Activated CD8-positive, alpha-beta T cell treated with anti-CD3 and anti-CD28 coated beads, Interleukin-2, amount 10 ng/mL, durations not matched to agents 7 days and 5 days (primary cell): Measurements from ENCODE around the gene ALKAL2. TPM values are rescaled to one million over a fixed set of nuclear protein-coding genes. Genes with fewer than 3 reads are reported as not detected.
"Not testable (repeated sequence)": the region's sequence is repeated elsewhere in the genome, so short reads cannot be mapped to it uniquely, and the experiment has no call there.

Experiments used
- ATAC-seq: fragments of 150-1000 bp; cut with Tn5 transposase; one replicate; pipeline ENCODE4 v1.10.0; 2021; ENCODE audit warnings: moderate library complexity
- CTCF ChIA-PET: fragments of 350-600 bp; sonication (Branson Sonifier 250); formaldehyde crosslinking; loops from one replicate; lab custom pipeline; 2021; ENCODE audit warnings: antibody characterized with exemption; lab: Charles Lee
- POLR2A ChIA-PET: fragments of 350-600 bp; sonication (Branson Sonifier 250); formaldehyde crosslinking; loops from one replicate; lab custom pipeline; 2021; ENCODE audit warnings: antibody characterized with exemption; lab: Charles Lee
- DNase-seq: peaks from one replicate; pipeline ENCODE4 v3.0.0-alpha.2; 2020
- H3K27ac Mint-ChIP-seq: one replicate; pipeline ENCODE4 v1.8.0; 2021; ENCODE audit warnings: mild to moderate bottlenecking, mixed read lengths
- H3K27me3 Mint-ChIP-seq: one replicate; pipeline ENCODE4 v1.8.0; 2021; ENCODE audit warnings: low read depth, mixed read lengths
- H3K36me3 Mint-ChIP-seq: one replicate; pipeline ENCODE4 v1.8.0; 2021; ENCODE audit warnings: low read depth, mixed read lengths
- H3K4me1 Mint-ChIP-seq: one replicate; pipeline ENCODE4 v1.8.0; 2021; ENCODE audit warnings: low read depth, mixed read lengths
- H3K4me3 Mint-ChIP-seq: one replicate; pipeline ENCODE4 v1.8.0; 2021; ENCODE audit warnings: mild to moderate bottlenecking, mixed read lengths
- H3K9me3 Mint-ChIP-seq: one replicate; pipeline ENCODE4 v1.8.0; 2022; ENCODE audit warnings: mixed read lengths; ENCODE audit not compliant: insufficient read depth
- total RNA-seq, 2 experiments: library from RNA; stranded (reverse); gene quantifications; one replicate each; pipeline ENCODE4 v1.2.3, GENCODE V29; 2021

Gene ALKAL2
- total RNA-seq, 2 experiments from 2014 or later, result not detected

GRCh38 chr2:315925-316324, 28.0 kb upstream of the ALKAL2 start:
- POLR2A ChIA-PET, CTCF ChIA-PET, ATAC-seq: not testable (repeated sequence)

GRCh38 chr2:314561-315336, 26.9 kb upstream of the ALKAL2 start:
- no peak for DNase-seq
- no peak for ATAC-seq

More at GRCh38 chr2:315925-316324, 28.0 kb upstream of the ALKAL2 start:
- H3K4me1 Mint-ChIP-seq, result peaks cover 21% of the 10 kb centered on the region
- not testable (repeated sequence) for H3K4me3 Mint-ChIP-seq, H3K27me3 Mint-ChIP-seq, H3K27ac Mint-ChIP-seq, DNase-seq, H3K9me3 Mint-ChIP-seq, H3K36me3 Mint-ChIP-seq

GRCh38 chr2:313991-314390, 26.1 kb upstream of the ALKAL2 start:
- no peak overlapping the region for H3K27ac Mint-ChIP-seq
- H3K4me3 Mint-ChIP-seq, result no peak overlapping the region
- no peak for DNase-seq
- ATAC-seq, result no peak
- POLR2A ChIA-PET, result no interaction called here
- H3K36me3 Mint-ChIP-seq, result no peaks in the 10 kb centered on the region
- no peaks in the 10 kb centered on the region for H3K9me3 Mint-ChIP-seq
- CTCF ChIA-PET, result no interaction called here
- H3K4me1 Mint-ChIP-seq, result peaks cover 20% of the 10 kb centered on the region
- H3K27me3 Mint-ChIP-seq, result peaks cover 2% of the 10 kb centered on the region

More at GRCh38 chr2:314561-315336, 26.9 kb upstream of the ALKAL2 start:
- Mint-ChIP-seq H3K4me3 (no peak overlapping the region), H3K27me3 (peaks cover 2% of the 10 kb centered on the region), H3K9me3 (no peaks in the 10 kb centered on the region), H3K36me3 (no peaks in the 10 kb centered on the region), H3K4me1 (peaks cover 21% of the 10 kb centered on the region), H3K27ac (no peak overlapping the region)
- ChIA-PET CTCF (no interaction called here), POLR2A (no interaction called here)

- Mint-ChIP-seq H3K4me3 (no peak overlapping the region), H3K9me3 (no peaks in the 10 kb centered on the region), H3K4me1 (no peaks in the 10 kb centered on the region), H3K36me3 (no peaks in the 10 kb centered on the region), H3K27me3 (peaks cover under 1% of the 10 kb centered on the region), H3K27ac (no peak overlapping the region)
- no peak for ATAC-seq
- POLR2A ChIA-PET, result no interaction called here
- DNase-seq, result no peak
- CTCF ChIA-PET, result no interaction called here
These were observed 23.1 kb upstream of the ALKAL2 start for GRCh38 chr2:310994-311393.

GRCh38 chr2:309954-310510, 22.1 kb upstream of the ALKAL2 start:
- no peak overlapping the region for H3K4me3 Mint-ChIP-seq
- H3K36me3 Mint-ChIP-seq, result no peaks in the 10 kb centered on the region
- no peaks in the 10 kb centered on the region for H3K9me3 Mint-ChIP-seq
- H3K27me3 Mint-ChIP-seq, result no peaks in the 10 kb centered on the region
- DNase-seq (no peak), ATAC-seq (no peak)
- H3K27ac Mint-ChIP-seq, result no peak overlapping the region
- POLR2A ChIA-PET, result no interaction called here
- CTCF ChIA-PET, result interaction anchor here (1.1 kb wide), 1 partner anchor 16 kb away, joined by 3 read pairs; no protein-coding TSS in a partner anchor
- no peaks in the 10 kb centered on the region for H3K4me1 Mint-ChIP-seq

- H3K36me3 Mint-ChIP-seq, result no peaks in the 10 kb centered on the region
- H3K27ac Mint-ChIP-seq, result no peak overlapping the region
- no peaks in the 10 kb centered on the region for H3K27me3 Mint-ChIP-seq
- H3K9me3 Mint-ChIP-seq, result no peaks in the 10 kb centered on the region
- no peak overlapping the region for H3K4me3 Mint-ChIP-seq
- H3K4me1 Mint-ChIP-seq, result no peaks in the 10 kb centered on the region
- ChIA-PET CTCF (interaction anchor here (1.1 kb wide), 1 partner anchor 16 kb away, joined by 3 read pairs; no protein-coding TSS in a partner anchor), POLR2A (no interaction called here)
- ATAC-seq (no peak), DNase-seq (no peak)
These were observed 21.5 kb upstream of the ALKAL2 start for GRCh38 chr2:309148-309953.

- CTCF ChIA-PET, result no interaction called here
- no peak for DNase-seq
- Mint-ChIP-seq H3K4me3 (no peak overlapping the region), H3K4me1 (no peaks in the 10 kb centered on the region), H3K9me3 (no peaks in the 10 kb centered on the region), H3K36me3 (no peaks in the 10 kb centered on the region), H3K27me3 (peaks cover 6% of the 10 kb centered on the region), H3K27ac (no peak overlapping the region)
- POLR2A ChIA-PET, result no interaction called here
- no peak for ATAC-seq
These were observed 17.5 kb upstream of the ALKAL2 start for GRCh38 chr2:305366-305765.

- POLR2A ChIA-PET, result no interaction called here
- Mint-ChIP-seq H3K4me3 (no peak overlapping the region), H3K9me3 (no peaks in the 10 kb centered on the region), H3K36me3 (no peaks in the 10 kb centered on the region), H3K27me3 (peaks cover 39% of the 10 kb centered on the region), H3K4me1 (no peaks in the 10 kb centered on the region), H3K27ac (no peak overlapping the region)
- ATAC-seq, result no peak
- CTCF ChIA-PET, result no interaction called here
- DNase-seq, result no peak
These were observed 8.5 kb upstream of the ALKAL2 start for GRCh38 chr2:296354-296753.

GRCh38 chr2:295090-295489, 7.2 kb upstream of the ALKAL2 start:
- H3K27me3 Mint-ChIP-seq, result peaks cover 48% of the 10 kb centered on the region
- no peak for ATAC-seq

GRCh38 chr2:290090-290722, 2.3 kb upstream of the ALKAL2 start:
- Mint-ChIP-seq H3K9me3 (no peaks in the 10 kb centered on the region), H3K36me3 (no peaks in the 10 kb centered on the region), H3K4me1 (peaks cover 9% of the 10 kb centered on the region), H3K4me3 (peak overlapping the region; percentile 52), H3K27me3 (peaks cover 46% of the 10 kb centered on the region), H3K27ac (no peak overlapping the region)
- peak; percentile 37 for ATAC-seq
- ChIA-PET POLR2A (interaction anchor here (0.6 kb wide), 1 partner anchor 11 kb away, joined by 3 read pairs; no protein-coding TSS in a partner anchor), CTCF (interaction anchor here (1.1 to 3.5 kb wide), 6 partner anchors 9 to 275 kb away, joined by 3 to 10 read pairs (median 4); no protein-coding TSS in a partner anchor)
- DNase-seq, result peak; percentile 50

More at GRCh38 chr2:295090-295489, 7.2 kb upstream of the ALKAL2 start:
- H3K36me3 Mint-ChIP-seq, result no peaks in the 10 kb centered on the region
- peaks cover under 1% of the 10 kb centered on the region for H3K4me1 Mint-ChIP-seq
- POLR2A ChIA-PET, result no interaction called here
- DNase-seq, result no peak
- H3K9me3 Mint-ChIP-seq, result no peaks in the 10 kb centered on the region
- H3K4me3 Mint-ChIP-seq, result no peak overlapping the region
- no peak overlapping the region for H3K27ac Mint-ChIP-seq
- CTCF ChIA-PET, result no interaction called here

- CTCF ChIA-PET, result interaction anchor here (1.1 to 3.5 kb wide), 5 partner anchors 8 to 274 kb away, joined by 3 to 10 read pairs (median 5); no protein-coding TSS in a partner anchor
- DNase-seq (no peak), ATAC-seq (peak; percentile 40)
These were observed 1.6 kb upstream of the ALKAL2 start for GRCh38 chr2:289362-290089.

More at GRCh38 chr2:289362-290089, 1.6 kb upstream of the ALKAL2 start:
- Mint-ChIP-seq H3K4me1 (peaks cover 9% of the 10 kb centered on the region), H3K4me3 (peak overlapping the region; percentile 52), H3K36me3 (no peaks in the 10 kb centered on the region), H3K9me3 (no peaks in the 10 kb centered on the region), H3K27me3 (peaks cover 46% of the 10 kb centered on the region), H3K27ac (no peak overlapping the region)
- POLR2A ChIA-PET, result no interaction called here
